ENCODE data around the gene OFD1.

OFD1 gene

GRCh38 chrX:13755254-13755653, 20.7 kb downstream of the OFD1 start:
- DNase-seq (ENCODE audit: low read depth), result no peak

GRCh38 chrX:13756381-13756780, 21.8 kb downstream of the OFD1 start:
- no peak for DNase-seq (ENCODE audit: low read depth)

GRCh38 chrX:13759152-13759718, 24.7 kb downstream of the OFD1 start:
- no peak for DNase-seq (ENCODE audit: low read depth)

GRCh38 chrX:13760426-13760825, 25.9 kb downstream of the OFD1 start:
- DNase-seq (ENCODE audit: low read depth), result no peak

GRCh38 chrX:13761606-13762414, 27.3 kb downstream of the OFD1 start:
- DNase-seq (ENCODE audit: low read depth), result no peak

GRCh38 chrX:13763489-13763888, 28.9 kb downstream of the OFD1 start:
- DNase-seq (ENCODE audit: low read depth), result no peak

GRCh38 chrX:13764281-13764680, 29.7 kb downstream of the OFD1 start:
- DNase-seq (ENCODE audit: low read depth), result no peak

GRCh38 chrX:13764765-13765164, 30.2 kb downstream of the OFD1 start:
- no peak for DNase-seq (ENCODE audit: low read depth)

- DNase-seq (ENCODE audit: low read depth), result no peak
Measured at GRCh38 chrX:13768939-13769338, 34.4 kb downstream of the OFD1 start.

- DNase-seq (ENCODE audit: low read depth), result no peak
Measured at GRCh38 chrX:13770013-13770535, 35.5 kb downstream of the OFD1 start.

GRCh38 chrX:13774696-13775095, 40.1 kb downstream of the OFD1 start:
- no peak for DNase-seq (ENCODE audit: low read depth)

GRCh38 chrX:13775837-13776236, 41.3 kb downstream of the OFD1 start:
- no peak for DNase-seq (ENCODE audit: low read depth)

GRCh38 chrX:13776387-13776786, 41.8 kb downstream of the OFD1 start:
- no peak for DNase-seq (ENCODE audit: low read depth)

- DNase-seq (ENCODE audit: low read depth), result no peak
Measured at GRCh38 chrX:13778916-13779315, 44.4 kb downstream of the OFD1 start.

- no peak for DNase-seq (ENCODE audit: low read depth)
Measured at GRCh38 chrX:13780868-13781427, 46.4 kb downstream of the OFD1 start.

- DNase-seq (ENCODE audit: low read depth), result no peak
Measured at GRCh38 chrX:13786048-13786447, 51.5 kb downstream of the OFD1 start.

GRCh38 chrX:13790206-13791131, 55.9 kb downstream of the OFD1 start:
- no peak for DNase-seq (ENCODE audit: low read depth)

GRCh38 chrX:13791145-13791544, 56.6 kb downstream of the OFD1 start:
- DNase-seq (ENCODE audit: low read depth), result no peak

- DNase-seq (ENCODE audit: low read depth), result no peak
Measured at GRCh38 chrX:13791559-13791958, 57.0 kb downstream of the OFD1 start.

GRCh38 chrX:13793897-13794296, 59.3 kb downstream of the OFD1 start:
- DNase-seq (ENCODE audit: low read depth), result no peak

- DNase-seq (ENCODE audit: low read depth), result no peak
Measured at GRCh38 chrX:13794417-13794816, 59.9 kb downstream of the OFD1 start.

- DNase-seq (ENCODE audit: low read depth), result no peak
Measured at GRCh38 chrX:13797512-13797911, 63.0 kb downstream of the OFD1 start.

All from stimulated activated CD8-positive, alpha-beta memory T cell treated with anti-CD3 and anti-CD28 coated beads, Interleukin-7, amount 100 ng/mL, for 24 hours (primary cell).